T-cell (primary cell): Measurements from ENCODE around the gene TGFBI. TPM values are rescaled to one million over a fixed set of nuclear protein-coding genes. Genes with fewer than 3 reads are reported as not detected.

Experiments
- ATAC-seq, 4 experiments: fragments of 200-7000 bp in 3 of 4; fragments of 150-1000 bp in 1 of 4; cut with Tn5 transposase; replicated peaks in 1 of 4; 1 replicate in 3 of 4; 2 replicates in 1 of 4; pipeline ENCODE4 v1.10.0; 2021; ENCODE audit warnings: moderate library complexity in 3 of 4, mild to moderate bottlenecking in 2 of 4, moderate number of reproducible peaks in 1 of 4
- CTCF ChIA-PET, 2 donors: fragments of 300-600 bp; sonication (Branson Sonifier 250); formaldehyde crosslinking; loops; one replicate each; lab custom pipeline; 2022; ENCODE audit warnings: antibody characterized with exemption in 2 of 2; lab: Charles Lee
- POLR2A ChIA-PET, 2 donors: fragments of 300-600 bp; sonication (Branson Sonifier 250); formaldehyde crosslinking; loops; one replicate each; lab custom pipeline; 2022; ENCODE audit warnings: antibody characterized with exemption in 2 of 2; lab: Charles Lee
- DNase-seq, 35 experiments: peaks; one replicate each; pipeline versions ENCODE4 v3.0.0 to v3.0.0-alpha.2; 2013 to 2023
- H3K27ac ChIP-seq: one replicate; pipeline ENCODE4 v1.5.1; 2013; ENCODE audit warnings: low read length
- H3K27me3 ChIP-seq, 2 experiments: replicated peaks in 1 of 2; 1 replicate in 1 of 2; 2 replicates in 1 of 2; pipeline versions ENCODE4 v1.6.1 to v1.7.0; 2013; ENCODE audit warnings: low read length in 1 of 2, mixed read lengths in 1 of 2; ENCODE audit not compliant: control insufficient read depth in 2 of 2, insufficient read depth in 2 of 2; ENCODE audit errors: extremely low read depth in 1 of 2
- H3K36me3 ChIP-seq, 2 donors: 1 replicate in 1 of 2; 2 replicates in 1 of 2; pipeline versions ENCODE4 v1.6.1 to v1.7.0; 2013; ENCODE audit warnings: low read length in 1 of 2; ENCODE audit not compliant: control insufficient read depth in 2 of 2, insufficient read depth in 1 of 2; ENCODE audit errors: extremely low read depth in 1 of 2
- H3K4me1 ChIP-seq, 2 experiments: 1 replicate in 1 of 2; 2 replicates in 1 of 2; pipeline versions ENCODE4 v1.6.1 to v1.7.0; 2013; ENCODE audit warnings: low read length in 2 of 2, mixed read lengths in 1 of 2; ENCODE audit not compliant: insufficient read depth in 2 of 2, control insufficient read depth in 1 of 2; ENCODE audit errors: extremely low read depth in 1 of 2
- H3K4me3 ChIP-seq, 2 donors: 1 replicate in 1 of 2; 2 replicates in 1 of 2; pipeline versions ENCODE4 v1.5.1 to v1.7.0; 2013; ENCODE audit warnings: mild to moderate bottlenecking in 2 of 2, low read length in 1 of 2, moderate library complexity in 1 of 2; ENCODE audit not compliant: control insufficient read depth in 1 of 2; ENCODE audit errors: extremely low read depth in 1 of 2
- H3K9me3 ChIP-seq: 2 replicates; pipeline ENCODE4 v1.7.0; 2013
- H3K27ac Mint-ChIP-seq, 2 donors: one replicate each; pipeline ENCODE4 v1.8.0; 2020 to 2021; ENCODE audit warnings: mild to moderate bottlenecking in 2 of 2, mixed read lengths in 2 of 2
- H3K27me3 Mint-ChIP-seq, 2 donors: one replicate each; pipeline ENCODE4 v1.8.0; 2021 to 2022; ENCODE audit warnings: mixed read lengths in 2 of 2
- H3K36me3 Mint-ChIP-seq: one replicate; pipeline ENCODE4 v1.8.0; 2021; ENCODE audit warnings: mixed read lengths
- H3K4me1 Mint-ChIP-seq, 3 donors: one replicate each; pipeline ENCODE4 v1.8.0; 2020 to 2022; ENCODE audit warnings: mixed read lengths in 3 of 3, mild to moderate bottlenecking in 1 of 3
- H3K4me3 Mint-ChIP-seq, 3 donors: one replicate each; pipeline ENCODE4 v1.8.0; 2020 to 2022; ENCODE audit warnings: mild to moderate bottlenecking in 3 of 3, mixed read lengths in 3 of 3, moderate library complexity in 3 of 3
- H3K9me3 Mint-ChIP-seq, 3 donors: one replicate each; pipeline ENCODE4 v1.8.0; 2020 to 2022; ENCODE audit warnings: mixed read lengths in 3 of 3
- WGBS: methylation state at CpG from one replicate; pipeline ENCODE4 v1.1.5; 2013; ENCODE audit warnings: missing lambda C conversion rate; ENCODE audit not compliant: insufficient coverage; 5-methylcytosine and 5-hydroxymethylcytosine counted together
- total RNA-seq, 35 experiments: library from RNA in 6 of 35; stranded (reverse) in 6 of 35; fragments of 120-200 nt in 1 of 35; gene quantifications; one replicate each; pipeline versions ENCODE4 v1.2.1 to v1.2.4 and lab custom pipeline; 2013 to 2026

Gene TGFBI
- total RNA-seq, 5 donors from 2014 or later (not counting 1 experiment from before 2014, with no cell fraction given) = 1.9 to 5.1 (median 2.9) TPM

GRCh38 chr5:136036293-136036911 is 7.6 kb downstream of the TGFBI start:
- Histone ChIP-seq H3K4me3 (no peak overlapping the region), H3K4me1 (peaks cover 6 to 27% of the 10 kb centered on the region in 2 experiments), H3K27me3 (no peaks in the 10 kb centered on the region), H3K36me3 (no peaks in the 10 kb centered on the region), H3K9me3 (no peaks in the 10 kb centered on the region), H3K27ac (peak overlapping the region; percentile 74)
- no peak for DNase-seq
- H3K9me3 Mint-ChIP-seq = no peaks in the 10 kb centered on the region
- no peak for ATAC-seq
- peak overlapping the region in 1 of 3 donors; percentile 50 for H3K4me3 Mint-ChIP-seq
- peaks cover 25 to 43% (median 28%) of the 10 kb centered on the region in 3 donors for H3K4me1 Mint-ChIP-seq
- CTCF ChIA-PET = no interaction called here
- POLR2A ChIA-PET = interaction anchor here in 1 of 2 donors (0.6 kb wide), 1 partner anchor 109 kb away, joined by 3 read pairs; no protein-coding TSS in a partner anchor
- H3K27me3 Mint-ChIP-seq = peaks cover 0 to 2% of the 10 kb centered on the region in 2 donors
- 93% methylated on average over 1 of the region's 1 CpG for WGBS
- H3K27ac Mint-ChIP-seq = peak overlapping the region; percentile 89 to 96
- peaks cover 2% of the 10 kb centered on the region for H3K36me3 Mint-ChIP-seq

- Histone ChIP-seq H3K4me1 (peaks cover 6 to 27% of the 10 kb centered on the region in 2 experiments), H3K4me3 (peak overlapping the region in 1 of 2 donors; percentile 0), H3K27ac (peak overlapping the region; percentile 74), H3K27me3 (no peaks in the 10 kb centered on the region), H3K36me3 (no peaks in the 10 kb centered on the region), H3K9me3 (no peaks in the 10 kb centered on the region)
- Mint-ChIP-seq H3K36me3 (peaks cover 2% of the 10 kb centered on the region), H3K9me3 (no peaks in the 10 kb centered on the region), H3K27me3 (peaks cover 0 to 2% of the 10 kb centered on the region in 2 donors), H3K4me3 (peak overlapping the region; percentile 23 to 50 (median 24)), H3K4me1 (peaks cover 29 to 46% (median 33%) of the 10 kb centered on the region in 3 donors), H3K27ac (peak overlapping the region; percentile 89 to 96)
- ATAC-seq (peak; percentile 53 to 84 (median 75)), DNase-seq (peak in 23 of 35 experiments; percentile 3 to 56 (median 15))
- 5% methylated on average over 8 of the region's 10 CpGs for WGBS
- ChIA-PET CTCF (no interaction called here), POLR2A (interaction anchor here in 1 of 2 donors (0.7 kb wide), 1 partner anchor 40 kb away, joined by 3 read pairs; no protein-coding TSS in a partner anchor)
Measured at GRCh38 chr5:136037001-136037705, 8.4 kb downstream of the TGFBI start.

GRCh38 chr5:136038635-136039034 is 9.8 kb downstream of the TGFBI start:
- ATAC-seq = no peak
- Histone ChIP-seq H3K4me1 (peaks cover 7 to 32% of the 10 kb centered on the region in 2 experiments), H3K36me3 (no peaks in the 10 kb centered on the region), H3K4me3 (no peak overlapping the region), H3K27me3 (no peaks in the 10 kb centered on the region), H3K9me3 (no peaks in the 10 kb centered on the region), H3K27ac (no peak overlapping the region)
- Mint-ChIP-seq H3K4me1 (peaks cover 37 to 50% (median 41%) of the 10 kb centered on the region in 3 donors), H3K27me3 (peaks cover 0 to 2% of the 10 kb centered on the region in 2 donors), H3K27ac (no peak overlapping the region), H3K36me3 (peaks cover 2% of the 10 kb centered on the region), H3K4me3 (no peak overlapping the region), H3K9me3 (no peaks in the 10 kb centered on the region)
- DNase-seq = no peak
- ChIA-PET CTCF (no interaction called here), POLR2A (no interaction called here)
- WGBS = 78% methylated on average over 2 of the region's 4 CpGs

GRCh38 chr5:136039202-136039601 is 10.4 kb downstream of the TGFBI start:
- Mint-ChIP-seq H3K36me3 (peaks cover 2% of the 10 kb centered on the region), H3K27ac (no peak overlapping the region)

GRCh38 chr5:136040746-136041415 is 12.1 kb downstream of the TGFBI start:
- Mint-ChIP-seq H3K4me1 (peaks cover 36 to 39% (median 36%) of the 10 kb centered on the region in 3 donors), H3K27ac (no peak overlapping the region), H3K27me3 (peaks cover 0 to 2% of the 10 kb centered on the region in 2 donors), H3K9me3 (no peaks in the 10 kb centered on the region), H3K36me3 (peaks cover 2% of the 10 kb centered on the region), H3K4me3 (no peak overlapping the region)
- Histone ChIP-seq H3K4me3 (no peak overlapping the region), H3K27me3 (no peaks in the 10 kb centered on the region), H3K4me1 (peaks cover 7 to 29% of the 10 kb centered on the region in 2 experiments), H3K9me3 (no peaks in the 10 kb centered on the region), H3K27ac (no peak overlapping the region), H3K36me3 (no peaks in the 10 kb centered on the region)
- ChIA-PET CTCF (interaction anchor here in 1 of 2 donors (0.8 kb wide), 1 partner anchor 149 kb away, joined by 3 read pairs; no protein-coding TSS in a partner anchor), POLR2A (no interaction called here)
- no peak for ATAC-seq
- no peak for DNase-seq
- WGBS = 57% methylated on average over 2 of the region's 4 CpGs

More at GRCh38 chr5:136039202-136039601, 10.4 kb downstream of the TGFBI start:
- H3K4me1 ChIP-seq = peaks cover 7 to 32% of the 10 kb centered on the region in 2 experiments
- CTCF ChIA-PET = no interaction called here
- DNase-seq (no peak), ATAC-seq (no peak)
- POLR2A ChIA-PET = no interaction called here
- H3K27ac ChIP-seq = no peak overlapping the region
- Mint-ChIP-seq H3K4me3 (no peak overlapping the region), H3K27me3 (peaks cover 0 to 2% of the 10 kb centered on the region in 2 donors), H3K9me3 (no peaks in the 10 kb centered on the region), H3K4me1 (peaks cover 38 to 48% (median 41%) of the 10 kb centered on the region in 3 donors)
- no peak overlapping the region for H3K4me3 ChIP-seq
- H3K27me3 ChIP-seq = no peaks in the 10 kb centered on the region
- no peaks in the 10 kb centered on the region for H3K36me3 ChIP-seq
- WGBS = 100% methylated on average over 2 of the region's 2 CpGs
- no peaks in the 10 kb centered on the region for H3K9me3 ChIP-seq

GRCh38 chr5:136042156-136042555 is 13.4 kb downstream of the TGFBI start:
- Histone ChIP-seq H3K4me3 (no peak overlapping the region), H3K9me3 (no peaks in the 10 kb centered on the region), H3K27me3 (no peaks in the 10 kb centered on the region), H3K36me3 (no peaks in the 10 kb centered on the region), H3K4me1 (peaks cover 2 to 16% of the 10 kb centered on the region in 2 experiments), H3K27ac (no peak overlapping the region)
- DNase-seq (no peak), ATAC-seq (no peak)
- ChIA-PET POLR2A (no interaction called here), CTCF (no interaction called here)
- H3K36me3 Mint-ChIP-seq = peaks cover 2% of the 10 kb centered on the region
- H3K9me3 Mint-ChIP-seq = no peaks in the 10 kb centered on the region
- no CpG with 5 or more reads among the region's 1 CpG for WGBS
- H3K4me1 Mint-ChIP-seq = peaks cover 24 to 26% (median 24%) of the 10 kb centered on the region in 3 donors
- no peak overlapping the region for H3K27ac Mint-ChIP-seq
- H3K27me3 Mint-ChIP-seq = peaks cover 2% of the 10 kb centered on the region in 2 donors
- H3K4me3 Mint-ChIP-seq = no peak overlapping the region
